ENCODE data around the gene SPRR5.
A peak's percentile ranks its signal among the peaks of the same experiment; 100 is the strongest.

SPRR5 gene

GRCh38 chr1:152951711-152952110 is 4.7 kb downstream of the SPRR5 start:
- no peak for DNase-seq

GRCh38 chr1:152953761-152954160 is 6.8 kb downstream of the SPRR5 start:
- no peak for DNase-seq

GRCh38 chr1:152954436-152954835 is 7.4 kb downstream of the SPRR5 start:
- no peak for DNase-seq

GRCh38 chr1:152957561-152957960 is 10.6 kb downstream of the SPRR5 start:
- DNase-seq: no peak

GRCh38 chr1:152959273-152959672 is 12.3 kb downstream of the SPRR5 start:
- DNase-seq: no peak

- DNase-seq: no peak
These were observed 12.9 kb downstream of the SPRR5 start for GRCh38 chr1:152959801-152960451.

GRCh38 chr1:152960452-152961044 is 13.5 kb downstream of the SPRR5 start:
- no peak for DNase-seq

GRCh38 chr1:152961226-152961891 is 14.4 kb downstream of the SPRR5 start:
- no peak for DNase-seq

GRCh38 chr1:152962876-152963415 is 15.9 kb downstream of the SPRR5 start:
- no peak for DNase-seq

- DNase-seq: no peak
These were observed 17.5 kb downstream of the SPRR5 start for GRCh38 chr1:152964536-152964935.

- no peak for DNase-seq
These were observed 18.8 kb downstream of the SPRR5 start for GRCh38 chr1:152965853-152966252.

- no peak for DNase-seq
These were observed 20.2 kb downstream of the SPRR5 start for GRCh38 chr1:152967201-152967600.

- peak in 1 of 2 donors; percentile 14 for DNase-seq
These were observed 21.2 kb downstream of the SPRR5 start for GRCh38 chr1:152968248-152968647.

GRCh38 chr1:152969036-152969435 is 22.0 kb downstream of the SPRR5 start:
- DNase-seq: no peak

- no peak for DNase-seq
These were observed 23.5 kb downstream of the SPRR5 start, which contains the start of gene SPRR4 for GRCh38 chr1:152970495-152970894. Gene SPRR4, plus strand, starts transcription at chr1:152970648. Its CDS starts 1,243 bp downstream, at chr1:152971891.

GRCh38 chr1:152972196-152972886 is 25.3 kb downstream of the SPRR5 start:
- no peak for DNase-seq

- DNase-seq: no peak
These were observed 29.7 kb downstream of the SPRR5 start for GRCh38 chr1:152976688-152977087.

- no peak for DNase-seq
These were observed 30.6 kb downstream of the SPRR5 start for GRCh38 chr1:152977614-152978013.

GRCh38 chr1:152980676-152981075 is 33.7 kb downstream of the SPRR5 start:
- DNase-seq: no peak

GRCh38 chr1:152981146-152981871 is 34.3 kb downstream of the SPRR5 start:
- DNase-seq: no peak

- no peak for DNase-seq
These were observed 35.1 kb downstream of the SPRR5 start for GRCh38 chr1:152982076-152982475.

GRCh38 chr1:152983234-152983633 is 36.2 kb downstream of the SPRR5 start:
- DNase-seq: no peak

- DNase-seq: no peak
These were observed 36.7 kb downstream of the SPRR5 start, which contains the start of gene SPRR1A for GRCh38 chr1:152983743-152984142. Gene SPRR1A, plus strand, starts transcription at chr1:152984081. Its CDS starts 1,150 bp downstream, at chr1:152985231.

Data from inflammatory macrophage treated with lipopolysaccharide for 1 hour (primary cell).